Raji (cell line): ENCODE measurements around the gene METAP1.

Experiments used
- POLR2A ChIP-seq: IDR thresholded peaks from 2 replicates; pipeline ENCODE4 v1.6.1; 2011; ENCODE audit warnings: low read depth, low read length, control low read depth; ENCODE audit not compliant: insufficient read depth

Gene METAP1

GRCh38 chr4:98995183-98996055 is at the start of gene METAP1:
Gene METAP1, plus strand, starts transcription at chr4:98995721. Its CDS starts 33 bp downstream, at chr4:98995754.
- TF ChIP-seq POLR2A: peak; percentile 90

DNA sequence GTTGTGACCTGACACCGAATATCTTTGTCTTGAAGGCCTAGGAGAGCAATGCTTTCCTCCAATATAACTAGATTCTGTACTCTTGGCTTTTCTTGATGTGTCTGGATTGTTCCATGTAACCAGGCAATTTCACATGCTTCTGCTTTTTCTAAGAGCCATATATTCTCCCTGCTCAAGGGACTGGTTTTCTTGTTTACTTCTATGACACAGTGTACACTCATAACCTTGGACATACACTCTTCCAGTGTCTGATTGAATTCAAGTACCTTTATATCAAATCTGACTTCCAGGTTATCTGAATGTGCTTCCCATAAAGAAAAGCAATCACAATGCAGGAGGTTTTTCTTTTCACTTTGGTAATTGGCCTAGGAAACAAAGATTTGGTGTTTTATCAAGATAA is 49.2 kb upstream of the METAP1 start:
- TF ChIP-seq POLR2A: no peak

- TF ChIP-seq POLR2A: no peak
Measured at GRCh38 chr4:98950925-98951324, 44.6 kb upstream of the METAP1 start.

DNA sequence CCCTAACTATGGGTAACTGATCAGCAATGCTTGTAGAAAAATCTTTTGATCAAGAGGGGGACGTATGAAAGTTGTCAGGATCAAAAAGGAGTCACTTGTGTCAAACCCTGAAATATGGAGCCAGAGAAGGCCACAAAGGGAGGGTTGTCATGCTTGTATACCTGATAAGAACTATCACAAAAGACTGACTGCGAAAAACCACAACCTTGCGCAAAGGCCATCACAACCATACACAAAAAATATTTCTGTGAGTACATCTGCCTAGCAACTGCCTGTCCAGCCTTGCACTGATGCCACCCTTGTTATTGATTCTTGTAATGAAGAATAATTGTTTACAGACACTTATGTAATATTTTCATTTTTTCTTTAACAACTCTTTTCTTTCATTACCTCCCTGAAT is 43.8 kb upstream of the METAP1 start:
- no peak for TF ChIP-seq POLR2A

DNA sequence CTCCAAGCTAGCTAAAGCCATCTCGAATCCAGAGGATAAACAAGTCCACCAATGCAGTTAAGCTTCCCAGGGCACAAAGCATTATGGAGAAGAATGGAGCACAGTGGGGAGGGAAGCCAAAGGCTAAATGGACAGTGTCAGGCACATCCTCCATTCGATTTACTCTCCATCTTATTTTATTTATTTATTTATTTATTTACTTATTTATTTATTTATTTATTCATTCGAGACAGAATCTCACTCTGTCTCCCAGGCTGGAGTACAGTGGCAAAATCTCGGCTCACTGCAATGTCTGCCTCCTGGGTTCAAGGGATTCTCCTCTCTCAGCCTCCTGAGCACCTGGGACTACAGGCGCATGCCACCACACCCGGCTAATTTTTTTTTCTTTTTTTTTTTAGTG is 40.3 kb upstream of the METAP1 start:
- TF ChIP-seq POLR2A: no peak

- TF ChIP-seq POLR2A: no peak
Measured at GRCh38 chr4:98958065-98958464, 37.5 kb upstream of the METAP1 start.

GRCh38 chr4:98959411-98959810 is 36.1 kb upstream of the METAP1 start:
- TF ChIP-seq POLR2A: no peak

DNA sequence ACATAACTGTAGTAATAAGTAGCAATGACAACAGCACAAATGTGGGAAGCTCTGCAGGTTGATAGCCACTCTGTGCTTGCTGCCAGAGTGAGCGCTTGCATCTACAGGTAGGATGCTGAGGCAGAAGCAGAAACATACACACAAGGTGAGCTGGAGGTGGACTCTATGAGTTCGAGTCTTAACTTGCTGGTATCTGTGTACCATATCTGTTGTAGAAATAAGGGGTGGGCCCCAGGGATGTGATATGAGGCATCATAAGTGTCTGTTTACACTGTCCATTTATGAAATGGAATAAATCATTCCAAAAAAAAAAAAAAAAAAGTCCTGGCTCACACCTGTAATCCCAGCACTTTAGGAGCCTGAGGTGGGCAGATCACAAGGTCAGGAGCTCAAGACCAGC is 33.8 kb upstream of the METAP1 start:
- no peak for TF ChIP-seq POLR2A

GRCh38 chr4:98963538-98964433 is 31.7 kb upstream of the METAP1 start:
- TF ChIP-seq POLR2A: no peak

DNA sequence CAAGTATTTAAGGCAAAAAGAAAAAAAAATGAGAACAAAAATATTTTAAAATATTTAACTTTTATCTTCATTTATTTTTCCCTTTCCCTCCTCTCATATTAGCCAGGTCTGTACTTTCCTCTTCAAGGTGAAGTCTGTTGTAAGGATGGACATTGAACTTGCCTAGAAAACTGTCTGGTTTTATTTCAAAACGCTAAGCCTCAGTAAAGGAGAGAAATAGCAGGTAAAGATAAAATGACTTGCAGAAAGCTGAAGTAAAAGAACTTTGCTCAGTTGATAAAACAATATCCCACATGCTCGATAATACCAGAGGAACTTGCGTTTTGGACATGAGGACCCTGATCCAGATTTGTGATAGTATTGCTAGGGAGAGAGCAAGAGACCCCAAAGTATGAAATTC is 28.6 kb upstream of the METAP1 start:
- no peak for TF ChIP-seq POLR2A

GRCh38 chr4:98967786-98968329 is 27.7 kb upstream of the METAP1 start:
- no peak for TF ChIP-seq POLR2A

GRCh38 chr4:98969878-98970785 is 25.4 kb upstream of the METAP1 start:
- no peak for TF ChIP-seq POLR2A

DNA sequence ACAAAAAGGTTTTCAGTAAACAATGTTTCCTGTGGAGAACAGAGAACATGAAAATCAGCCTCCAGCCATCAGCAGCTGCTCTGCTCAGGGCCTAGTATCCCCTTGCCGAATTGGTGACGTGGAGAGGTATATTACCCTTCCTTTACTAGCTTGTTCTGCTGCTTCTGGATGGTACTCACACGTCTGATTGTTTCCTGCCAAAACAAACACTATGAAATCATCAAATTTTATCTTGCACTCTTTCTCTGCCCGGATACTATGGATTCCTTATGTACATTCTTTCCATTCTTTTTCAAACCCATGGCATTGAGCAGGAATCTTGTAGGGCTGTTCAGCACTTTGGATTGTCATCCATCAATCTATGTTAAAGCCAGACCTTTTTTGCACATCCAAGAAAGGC is 18.8 kb upstream of the METAP1 start:
- no peak for TF ChIP-seq POLR2A

- TF ChIP-seq POLR2A: no peak
Measured at GRCh38 chr4:98977557-98977956, 18.0 kb upstream of the METAP1 start.

GRCh38 chr4:98987720-98988119 is 7.8 kb upstream of the METAP1 start:
- no peak for TF ChIP-seq POLR2A
